B cell (primary cell): ENCODE data around the gene EXOC4. TPM values are rescaled to one million over a fixed set of nuclear protein-coding genes. Genes with fewer than 3 reads are reported as not detected.

ENCODE experiments used
- ATAC-seq: fragments of 200-7000 bp; cut with Tn5 transposase; one replicate; pipeline ENCODE4 v1.10.0; 2021; ENCODE audit warnings: low read depth, mild to moderate bottlenecking, moderate number of reproducible peaks, moderate library complexity
- CTCF ChIA-PET: fragments of 350-600 bp; sonication (Branson Sonifier 250); formaldehyde crosslinking; loops from one replicate; lab custom pipeline; 2021; ENCODE audit warnings: antibody characterized with exemption, inconsistent platforms; lab: Charles Lee
- POLR2A ChIA-PET: fragments of 350-600 bp; sonication (Branson Sonifier 250); formaldehyde crosslinking; loops from one replicate; lab custom pipeline; 2021; ENCODE audit warnings: antibody characterized with exemption; lab: Charles Lee
- DNase-seq: peaks from one replicate; pipeline ENCODE4 v3.0.0; 2013
- H2AFZ ChIP-seq: 2 replicates; pipeline ENCODE4 v1.6.1; 2012; ENCODE audit warnings: mild to moderate bottlenecking, low read depth, low read length; ENCODE audit not compliant: insufficient read depth, poor library complexity, severe bottlenecking
- H3K27ac ChIP-seq, 2 donors: 1 replicate in 1 of 2; 2 replicates in 1 of 2; pipeline ENCODE4 v1.5.1; 2012 to 2013; ENCODE audit warnings: low read length in 2 of 2, mild to moderate bottlenecking in 2 of 2, moderate library complexity in 1 of 2
- H3K27me3 ChIP-seq, 4 experiments: fragments of 200-600 bp in 1 of 4; sonication (generic) in 1 of 4; replicated peaks in 1 of 4; 1 replicate in 2 of 4; 2 replicates in 2 of 4; pipeline versions ENCODE4 v1.6.1 to v1.7.0; 2013 to 2016; ENCODE audit warnings: low read length in 3 of 4, mild to moderate bottlenecking in 2 of 4, mixed read lengths in 1 of 4, moderate library complexity in 1 of 4; ENCODE audit not compliant: insufficient read depth in 4 of 4, control insufficient read depth in 3 of 4; ENCODE audit errors: control extremely low read depth in 1 of 4
- H3K36me3 ChIP-seq, 2 experiments: replicated peaks in 1 of 2; 1 replicate in 1 of 2; 2 replicates in 1 of 2; pipeline versions ENCODE4 v1.6.1 to v1.7.1; 2013; ENCODE audit warnings: low read length in 1 of 2; ENCODE audit not compliant: insufficient read depth in 2 of 2, control insufficient read depth in 1 of 2; ENCODE audit errors: control extremely low read depth in 1 of 2, extremely low read depth in 1 of 2
- H3K4me1 ChIP-seq, 2 donors: fragments of 200-600 bp in 1 of 2; sonication (generic) in 1 of 2; 1 replicate in 1 of 2; 2 replicates in 1 of 2; pipeline versions ENCODE4 v1.5.1 to v1.6.1; 2013 to 2017; ENCODE audit warnings: low read length in 2 of 2; ENCODE audit not compliant: control insufficient read depth in 2 of 2, insufficient read depth in 2 of 2
- H3K4me2 ChIP-seq: replicated peaks from 2 replicates; pipeline ENCODE3; 2012; ENCODE audit warnings: mild to moderate bottlenecking, low read depth, low read length; ENCODE audit not compliant: poor library complexity, severe bottlenecking
- H3K4me3 ChIP-seq, 5 experiments: fragments of 200-600 bp in 1 of 5; sonication (generic) in 1 of 5; 1 replicate in 3 of 5; 2 replicates in 2 of 5; pipeline versions ENCODE4 v1.5.1 to v1.7.0; 2011 to 2016; ENCODE audit warnings: low read length in 4 of 5, mild to moderate bottlenecking in 4 of 5, low read depth in 2 of 5, control low read depth in 1 of 5, moderate library complexity in 1 of 5; ENCODE audit not compliant: insufficient read depth in 1 of 5; ENCODE audit errors: control extremely low read depth in 1 of 5, extremely low read depth in 1 of 5
- H3K79me2 ChIP-seq: fragments of 200-600 bp; sonication (generic); one replicate; pipeline ENCODE4 v1.6.0; 2016; ENCODE audit warnings: low read length; ENCODE audit not compliant: control insufficient read depth, insufficient read depth
- H3K9ac ChIP-seq: fragments of 200-600 bp; sonication (generic); 2 replicates; pipeline ENCODE4 v1.6.1; 2017; ENCODE audit warnings: mild to moderate bottlenecking, low read length, moderate library complexity
- H3K9me3 ChIP-seq, 3 donors: one replicate each; pipeline versions ENCODE4 v1.6.1 to v1.7.1; 2013; ENCODE audit warnings: low read length in 2 of 3; ENCODE audit not compliant: control insufficient read depth in 2 of 3, insufficient read depth in 1 of 3; ENCODE audit errors: control extremely low read depth in 1 of 3
- H4K20me1 ChIP-seq: 2 replicates; pipeline ENCODE4 v1.6.0; 2012; ENCODE audit warnings: mild to moderate bottlenecking, low read length; ENCODE audit not compliant: insufficient read depth, control insufficient read depth, poor library complexity, severe bottlenecking
- H3K27ac Mint-ChIP-seq: one replicate; pipeline ENCODE4 v1.8.0; 2021; ENCODE audit warnings: mixed read lengths
- H3K27me3 Mint-ChIP-seq: one replicate; pipeline ENCODE4 v1.8.0; 2021; ENCODE audit warnings: mixed read lengths
- H3K4me1 Mint-ChIP-seq: one replicate; pipeline ENCODE4 v1.8.0; 2021; ENCODE audit warnings: mixed read lengths
- H3K4me3 Mint-ChIP-seq: one replicate; pipeline ENCODE4 v1.8.0; 2021; ENCODE audit warnings: mixed read lengths
- H3K9me3 Mint-ChIP-seq: one replicate; pipeline ENCODE4 v1.8.0; 2022; ENCODE audit warnings: mixed read lengths; ENCODE audit not compliant: insufficient read depth
- CTCF ChIP-seq: fragments of 200-600 bp; IDR thresholded peaks from one replicate; pipeline ENCODE4 v1.8.0; 2022; ENCODE audit warnings: antibody characterized with exemption, mild to moderate bottlenecking
- EZH2 ChIP-seq: IDR thresholded peaks from 2 replicates; pipeline ENCODE4 v1.6.1; 2012; ENCODE audit warnings: borderline replicate concordance, low read depth, mild to moderate bottlenecking, moderate library complexity, low read length; ENCODE audit not compliant: insufficient read depth, poor library complexity, severe bottlenecking
- WGBS: methylation state at CpG from one replicate; pipeline ENCODE4 v1.1.5; 2013; ENCODE audit warnings: missing lambda C conversion rate; ENCODE audit not compliant: insufficient coverage; 5-methylcytosine and 5-hydroxymethylcytosine counted together
- intact Hi-C: fragments of 100-400 bp; cut with micrococcal nuclease; formaldehyde crosslinking; loops from one replicate; pipeline ENCODE4 v1.10.0; 2022
- polyA plus RNA-seq: library from polyadenylated mRNA; depleted of rRNA; stranded (reverse); fragments of >200 nt; gene quantifications from 2 replicates; pipeline ENCODE4 v1.2.3, GENCODE V29; 2012
- total RNA-seq, 2 donors: library from RNA; stranded (reverse); fragments of 120-200 nt in 1 of 2; gene quantifications; 1 replicate in 1 of 2; 2 replicates in 1 of 2; pipeline versions ENCODE4 v1.2.3 to v1.2.4, GENCODE V29; 2013 to 2022

Gene EXOC4
- total and polyA plus RNA-seq, 2 donors (not counting 1 experiment from before 2014, with no cell fraction given): 16.7 to 135 TPM

- H3K9me3 ChIP-seq: peaks cover 0 to 10% (median 0%) of the 10 kb centered on the region in 3 donors
- H3K27me3 Mint-ChIP-seq: no peaks in the 10 kb centered on the region
- no peaks in the 10 kb centered on the region for H3K36me3 ChIP-seq
- H3K9me3 Mint-ChIP-seq: no peaks in the 10 kb centered on the region
- ATAC-seq (no peak), DNase-seq (no peak)
- no peaks in the 10 kb centered on the region for H3K79me2 ChIP-seq
- POLR2A ChIA-PET: no interaction called here
- no peak overlapping the region for H3K4me2 ChIP-seq
- H3K4me3 Mint-ChIP-seq: no peak overlapping the region
- CTCF ChIA-PET: no interaction called here
- 98% methylated on average over 22 of the region's 23 CpGs for WGBS
- no peak overlapping the region for H3K27ac ChIP-seq
- no peaks in the 10 kb centered on the region for H3K27me3 ChIP-seq
- no peak for TF ChIP-seq EZH2
- no peak for TF ChIP-seq CTCF
- H3K4me1 Mint-ChIP-seq: peaks cover 13% of the 10 kb centered on the region
- H3K4me3 ChIP-seq: no peak overlapping the region
- no peak overlapping the region for H2AFZ ChIP-seq
- H3K27ac Mint-ChIP-seq: no peak overlapping the region
- no peaks in the 10 kb centered on the region for H3K4me1 ChIP-seq
- H3K9ac ChIP-seq: no peak overlapping the region
- H4K20me1 ChIP-seq: no peaks in the 10 kb centered on the region
- intact Hi-C loops: no loop called here
Measured at GRCh38 chr7:133857376-133858119, 604.7 kb downstream of the EXOC4 start.

DNA sequence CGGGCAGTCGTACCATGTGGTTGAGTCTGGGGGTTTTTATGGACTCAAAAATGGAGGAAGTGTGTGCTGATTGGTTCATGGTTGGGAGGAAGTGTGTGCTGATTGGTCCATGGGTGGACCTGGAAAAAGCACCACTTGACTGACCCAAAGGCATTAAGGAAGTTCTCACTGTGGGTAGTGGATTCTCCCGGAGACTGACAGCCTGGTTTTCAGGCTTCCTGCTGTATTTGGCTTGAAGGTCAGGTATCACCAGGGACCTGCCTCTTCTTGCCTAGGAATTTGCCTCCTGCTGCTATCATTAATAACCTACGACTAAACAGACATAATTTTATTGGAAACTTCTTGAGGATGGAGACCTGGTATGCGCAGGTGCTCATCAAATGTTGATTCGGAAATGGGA, 605.4 kb downstream of the EXOC4 start:
- H3K27ac ChIP-seq: no peak overlapping the region
- H3K27me3 Mint-ChIP-seq: no peaks in the 10 kb centered on the region
- no peak overlapping the region for H3K4me3 ChIP-seq
- no peak for ATAC-seq
- no peak overlapping the region for H3K27ac Mint-ChIP-seq
- ChIA-PET CTCF (no interaction called here), POLR2A (no interaction called here)
- intact Hi-C loops: no loop called here
- no peaks in the 10 kb centered on the region for H3K27me3 ChIP-seq
- H3K9ac ChIP-seq: no peak overlapping the region
- no peaks in the 10 kb centered on the region for H3K9me3 Mint-ChIP-seq
- H3K4me1 ChIP-seq: no peaks in the 10 kb centered on the region
- H3K4me2 ChIP-seq: no peak overlapping the region
- H3K4me3 Mint-ChIP-seq: no peak overlapping the region
- no peaks in the 10 kb centered on the region for H3K79me2 ChIP-seq
- H3K4me1 Mint-ChIP-seq: peaks cover 6% of the 10 kb centered on the region
- no peak for DNase-seq
- no peaks in the 10 kb centered on the region for H3K36me3 ChIP-seq
- WGBS: 100% methylated on average over 3 of the region's 6 CpGs
- no peak for TF ChIP-seq CTCF
- no peak for TF ChIP-seq EZH2
- H3K9me3 ChIP-seq: peaks cover 0 to 10% (median 0%) of the 10 kb centered on the region in 3 donors
- H4K20me1 ChIP-seq: no peaks in the 10 kb centered on the region
- H2AFZ ChIP-seq: no peak overlapping the region
